ENCODE data around the gene SPRED2.

Gene SPRED2

DNA sequence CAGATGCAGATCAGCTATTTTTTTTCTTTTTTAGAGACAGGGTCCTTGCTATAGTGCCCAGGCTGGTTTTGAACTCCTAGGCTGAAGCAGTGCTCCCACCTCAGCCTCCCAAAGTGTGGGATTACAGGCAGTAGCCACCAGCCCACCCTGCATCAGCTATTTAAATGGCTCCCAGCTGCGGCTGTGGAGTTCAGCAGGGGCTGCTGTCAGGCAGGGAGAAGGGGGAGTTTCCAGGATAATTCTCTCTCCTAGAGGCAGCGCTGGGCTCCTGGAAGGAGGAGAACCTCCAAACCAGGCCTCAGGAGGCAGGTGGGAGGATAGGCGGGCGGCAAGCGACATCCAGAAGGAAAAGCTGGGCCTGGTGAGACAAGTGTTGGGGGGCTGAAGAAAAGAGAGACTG, 139.0 kb downstream of the SPRED2 start:
- no peaks in the 10 kb centered on the region for H3K79me2 ChIP-seq (ENCODE audit: insufficient read depth, low read length)
- no peak overlapping the region for H3K9ac ChIP-seq (ENCODE audit: low read depth, low read length)
- TF ChIP-seq EZH2 (IDR thresholded peaks at IDR 0.05; ENCODE audit: borderline replicate concordance, low read depth, low read length, severe bottlenecking), result no peak
- TF ChIP-seq, protein P1, sequence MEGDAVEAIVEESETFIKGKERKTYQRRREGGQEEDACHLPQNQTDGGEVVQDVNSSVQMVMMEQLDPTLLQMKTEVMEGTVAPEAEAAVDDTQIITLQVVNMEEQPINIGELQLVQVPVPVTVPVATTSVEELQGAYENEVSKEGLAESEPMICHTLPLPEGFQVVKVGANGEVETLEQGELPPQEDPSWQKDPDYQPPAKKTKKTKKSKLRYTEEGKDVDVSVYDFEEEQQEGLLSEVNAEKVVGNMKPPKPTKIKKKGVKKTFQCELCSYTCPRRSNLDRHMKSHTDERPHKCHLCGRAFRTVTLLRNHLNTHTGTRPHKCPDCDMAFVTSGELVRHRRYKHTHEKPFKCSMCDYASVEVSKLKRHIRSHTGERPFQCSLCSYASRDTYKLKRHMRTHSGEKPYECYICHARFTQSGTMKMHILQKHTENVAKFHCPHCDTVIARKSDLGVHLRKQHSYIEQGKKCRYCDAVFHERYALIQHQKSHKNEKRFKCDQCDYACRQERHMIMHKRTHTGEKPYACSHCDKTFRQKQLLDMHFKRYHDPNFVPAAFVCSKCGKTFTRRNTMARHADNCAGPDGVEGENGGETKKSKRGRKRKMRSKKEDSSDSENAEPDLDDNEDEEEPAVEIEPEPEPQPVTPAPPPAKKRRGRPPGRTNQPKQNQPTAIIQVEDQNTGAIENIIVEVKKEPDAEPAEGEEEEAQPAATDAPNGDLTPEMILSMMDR (IDR thresholded peaks at IDR 0.05; ENCODE audit: borderline replicate concordance, extremely low read depth, low read length, poor library complexity, severe bottlenecking), result no peak
- no peak overlapping the region for H2AFZ ChIP-seq (ENCODE audit: low read depth, low read length)
- no peak overlapping the region for H3K4me2 ChIP-seq (ENCODE audit: insufficient read depth, low read length)
- ATAC-seq (ENCODE audit: insufficient read depth, low read depth) (no peak), DNase-seq (no peak)
- no peaks in the 10 kb centered on the region for H3K4me1 ChIP-seq (ENCODE audit: insufficient read depth, low read length)
- no peaks in the 10 kb centered on the region for H4K20me1 ChIP-seq (ENCODE audit: insufficient read depth, low read length)
- H3K9me3 ChIP-seq (ENCODE audit: insufficient read depth, low read length, severe bottlenecking), result no peaks in the 10 kb centered on the region
- no peaks in the 10 kb centered on the region for H3K27me3 ChIP-seq (ENCODE audit: insufficient read depth, low read length, poor library complexity)
- H3K27ac ChIP-seq (ENCODE audit: low read length), result no peak overlapping the region
- H3K4me3 ChIP-seq (ENCODE audit: low read depth in 1 of 2, low read length in 2 of 2), result no peak overlapping the region
- H3K36me3 ChIP-seq (ENCODE audit: insufficient read depth, low read length), result no peaks in the 10 kb centered on the region

DNA sequence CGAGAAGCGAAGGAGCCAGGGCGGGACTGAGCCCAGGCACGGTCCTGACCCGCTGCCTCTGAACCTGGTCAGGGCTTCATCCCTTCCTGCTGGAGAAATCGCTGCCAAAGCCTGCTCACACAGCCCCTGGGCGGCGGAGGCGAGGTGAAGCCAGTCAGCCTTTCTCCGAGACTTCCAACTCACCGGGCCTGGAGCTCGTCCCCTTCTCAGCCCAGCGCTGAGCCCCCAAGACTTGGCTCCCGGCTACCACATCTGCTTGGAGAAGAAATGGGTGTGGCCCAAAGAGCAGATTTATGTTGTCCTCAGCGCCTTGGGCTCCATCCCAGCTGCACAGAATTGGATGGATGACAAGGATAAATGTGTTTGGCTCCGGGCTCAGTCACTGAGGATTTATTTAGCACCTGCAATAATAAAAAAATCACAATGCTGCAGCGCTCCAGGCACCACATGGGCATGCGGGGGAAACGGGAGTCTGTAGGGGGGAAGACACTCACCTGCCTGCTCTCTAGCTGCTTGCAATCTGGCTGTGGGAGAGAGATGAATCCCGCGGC, 139.9 kb downstream of the SPRED2 start:
- Histone ChIP-seq H3K36me3 (ENCODE audit: insufficient read depth, low read length) (no peaks in the 10 kb centered on the region), H3K9ac (ENCODE audit: low read depth, low read length) (no peak overlapping the region), H3K4me3 (ENCODE audit: low read depth in 1 of 2, low read length in 2 of 2) (no peak overlapping the region), H3K27ac (ENCODE audit: low read length) (no peak overlapping the region), H4K20me1 (ENCODE audit: insufficient read depth, low read length) (no peaks in the 10 kb centered on the region), H3K79me2 (ENCODE audit: insufficient read depth, low read length) (no peaks in the 10 kb centered on the region), H3K4me2 (ENCODE audit: insufficient read depth, low read length) (no peak overlapping the region), H3K4me1 (ENCODE audit: insufficient read depth, low read length) (no peaks in the 10 kb centered on the region), H3K27me3 (ENCODE audit: insufficient read depth, low read length, poor library complexity) (no peaks in the 10 kb centered on the region), H2AFZ (ENCODE audit: low read depth, low read length) (no peak overlapping the region), H3K9me3 (ENCODE audit: insufficient read depth, low read length, severe bottlenecking) (no peaks in the 10 kb centered on the region)
- ATAC-seq (ENCODE audit: insufficient read depth, low read depth), result no peak
- TF ChIP-seq, protein P1 (IDR thresholded peaks at IDR 0.05; ENCODE audit: borderline replicate concordance, extremely low read depth, low read length, poor library complexity, severe bottlenecking), result no peak
- TF ChIP-seq EZH2 (IDR thresholded peaks at IDR 0.05; ENCODE audit: borderline replicate concordance, low read depth, low read length, severe bottlenecking), result no peak
- DNase-seq, result no peak

DNA sequence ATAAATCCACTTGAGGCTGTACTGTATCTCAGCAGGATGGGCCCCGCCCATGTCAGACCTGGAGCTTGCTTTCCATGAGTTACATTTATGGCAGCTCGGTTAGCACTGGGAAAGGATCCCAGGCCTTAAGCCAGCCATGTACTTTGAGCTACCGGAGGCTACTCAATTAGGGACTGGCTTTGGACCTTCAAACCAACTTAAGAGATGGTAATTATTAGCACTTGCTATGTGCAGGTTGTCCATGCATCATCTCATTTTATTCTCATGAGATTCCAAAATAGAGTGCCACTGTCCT, 140.3 kb downstream of the SPRED2 start:
- H3K9me3 ChIP-seq (ENCODE audit: insufficient read depth, low read length, severe bottlenecking), result no peaks in the 10 kb centered on the region
- H3K27me3 ChIP-seq (ENCODE audit: insufficient read depth, low read length, poor library complexity), result no peaks in the 10 kb centered on the region
- H3K4me2 ChIP-seq (ENCODE audit: insufficient read depth, low read length), result no peak overlapping the region
- no peaks in the 10 kb centered on the region for H3K4me1 ChIP-seq (ENCODE audit: insufficient read depth, low read length)
- H3K27ac ChIP-seq (ENCODE audit: low read length), result no peak overlapping the region
- DNase-seq (no peak), ATAC-seq (ENCODE audit: insufficient read depth, low read depth) (no peak)
- H3K79me2 ChIP-seq (ENCODE audit: insufficient read depth, low read length), result no peaks in the 10 kb centered on the region
- H4K20me1 ChIP-seq (ENCODE audit: insufficient read depth, low read length), result no peaks in the 10 kb centered on the region
- no peak overlapping the region for H2AFZ ChIP-seq (ENCODE audit: low read depth, low read length)
- no peak for TF ChIP-seq EZH2 (IDR thresholded peaks at IDR 0.05; ENCODE audit: borderline replicate concordance, low read depth, low read length, severe bottlenecking)
- TF ChIP-seq, protein P1 (IDR thresholded peaks at IDR 0.05; ENCODE audit: borderline replicate concordance, extremely low read depth, low read length, poor library complexity, severe bottlenecking), result no peak
- no peak overlapping the region for H3K9ac ChIP-seq (ENCODE audit: low read depth, low read length)
- no peak overlapping the region for H3K4me3 ChIP-seq (ENCODE audit: low read depth in 1 of 2, low read length in 2 of 2)
- no peaks in the 10 kb centered on the region for H3K36me3 ChIP-seq (ENCODE audit: insufficient read depth, low read length)

Measured in DND-41 (cell line).